Transverse colon (tissue), 4 donors: ENCODE results near the gene TATDN3.

Source experiments
- POLR2A ChIP-seq: fragments of 450-650 bp; IDR thresholded peaks from one replicate; pipeline ENCODE4 v1.6.1; 2016; ENCODE audit warnings: antibody characterized with exemption, mild to moderate bottlenecking, moderate library complexity
- POLR2AphosphoS5 ChIP-seq, 3 donors: sonication (generic); formaldehyde crosslinking; IDR thresholded peaks; one replicate each; pipeline ENCODE4 v1.6.1; 2016; ENCODE audit warnings: antibody characterized with exemption in 3 of 3
- TF ChIP-seq, protein P1 (sequence below), 5 experiments: fragments of 200-600 bp in 3 of 5; fragments of 450-650 bp in 2 of 5; sonication (generic) in 3 of 5; IDR thresholded peaks; 1 replicate in 2 of 5; 2 replicates in 3 of 5; pipeline ENCODE4 v1.5.1; 2016 to 2017; ENCODE audit warnings: antibody characterized with exemption in 5 of 5, inconsistent platforms in 3 of 5, mild to moderate bottlenecking in 2 of 5, moderate library complexity in 1 of 5

DNA sequence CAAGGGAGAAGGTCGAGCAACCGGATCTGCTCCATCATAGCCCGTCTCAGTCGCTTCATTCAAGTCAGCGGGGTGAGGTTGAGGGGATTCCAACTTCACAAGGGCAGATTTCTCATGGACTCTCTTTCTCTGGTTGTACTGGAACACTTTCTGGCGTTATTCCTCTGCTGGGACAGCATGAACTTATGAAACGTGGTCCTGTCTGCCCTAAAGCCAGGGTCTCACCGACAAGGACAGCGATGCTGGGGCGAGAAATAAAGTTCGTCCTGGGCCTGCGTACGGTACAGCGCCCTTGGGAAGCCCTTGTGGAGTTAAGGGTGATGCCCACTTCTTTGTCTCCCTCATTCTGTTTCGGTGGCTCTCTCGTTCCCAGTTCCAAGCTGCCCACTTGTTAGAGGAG, 65.1 kb downstream of the TATDN3 start:
- no peak for TF ChIP-seq POLR2AphosphoS5 (IDR thresholded peaks at IDR 0.05)
- TF ChIP-seq, protein P1, sequence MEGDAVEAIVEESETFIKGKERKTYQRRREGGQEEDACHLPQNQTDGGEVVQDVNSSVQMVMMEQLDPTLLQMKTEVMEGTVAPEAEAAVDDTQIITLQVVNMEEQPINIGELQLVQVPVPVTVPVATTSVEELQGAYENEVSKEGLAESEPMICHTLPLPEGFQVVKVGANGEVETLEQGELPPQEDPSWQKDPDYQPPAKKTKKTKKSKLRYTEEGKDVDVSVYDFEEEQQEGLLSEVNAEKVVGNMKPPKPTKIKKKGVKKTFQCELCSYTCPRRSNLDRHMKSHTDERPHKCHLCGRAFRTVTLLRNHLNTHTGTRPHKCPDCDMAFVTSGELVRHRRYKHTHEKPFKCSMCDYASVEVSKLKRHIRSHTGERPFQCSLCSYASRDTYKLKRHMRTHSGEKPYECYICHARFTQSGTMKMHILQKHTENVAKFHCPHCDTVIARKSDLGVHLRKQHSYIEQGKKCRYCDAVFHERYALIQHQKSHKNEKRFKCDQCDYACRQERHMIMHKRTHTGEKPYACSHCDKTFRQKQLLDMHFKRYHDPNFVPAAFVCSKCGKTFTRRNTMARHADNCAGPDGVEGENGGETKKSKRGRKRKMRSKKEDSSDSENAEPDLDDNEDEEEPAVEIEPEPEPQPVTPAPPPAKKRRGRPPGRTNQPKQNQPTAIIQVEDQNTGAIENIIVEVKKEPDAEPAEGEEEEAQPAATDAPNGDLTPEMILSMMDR (IDR thresholded peaks at IDR 0.05) = no peak
- TF ChIP-seq POLR2A = no peak
